HPDE6-E6E7 (cell line): ENCODE results near the gene AHRR.
"Not testable (repeated sequence)": the region's sequence is repeated elsewhere in the genome, so short reads cannot be mapped to it uniquely, and the experiment has no call there.

Experiments used
- DNase-seq: peaks from one replicate; pipeline ENCODE4 v3.0.0; 2011; ENCODE audit warnings: missing footprints; ENCODE audit errors: extremely low spot score

Gene AHRR

GRCh38 chr5:459562-460272 is 138.2 kb downstream of the AHRR start:
- DNase-seq, result no peak

- DNase-seq, result no peak
Observed at GRCh38 chr5:460273-460625, 138.7 kb downstream of the AHRR start.

DNA sequence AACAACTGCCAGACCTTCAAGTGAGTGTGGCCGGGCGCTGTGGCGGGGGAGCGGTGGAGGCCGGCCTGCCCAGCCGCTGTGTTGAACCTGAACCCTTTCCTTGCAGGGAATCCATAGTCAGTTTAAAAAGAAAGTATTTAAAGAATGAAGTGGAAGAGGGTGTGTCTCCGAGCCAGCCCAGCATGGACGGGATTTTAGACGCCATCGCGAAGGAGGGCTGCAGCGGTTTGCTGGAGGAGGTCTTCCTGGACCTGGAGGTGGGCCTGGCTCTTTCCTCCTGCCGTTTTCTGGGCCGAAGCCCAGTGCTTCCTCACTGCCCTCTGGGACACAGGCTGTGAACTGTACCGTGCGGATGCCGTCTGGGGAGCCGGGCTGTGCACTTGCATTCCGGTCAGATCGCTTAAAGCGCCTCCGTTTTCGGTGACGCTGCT is 140.6 kb downstream of the AHRR start:
- DNase-seq, result no peak

- no peak for DNase-seq
Observed at GRCh38 chr5:463301-463700, 141.8 kb downstream of the AHRR start.

- no peak for DNase-seq
Observed at GRCh38 chr5:463952-464351, 142.4 kb downstream of the AHRR start.

GRCh38 chr5:464446-464842 is 142.9 kb downstream of the AHRR start:
- DNase-seq, result no peak

GRCh38 chr5:464843-465590 is 143.5 kb downstream of the AHRR start:
- no peak for DNase-seq

DNA sequence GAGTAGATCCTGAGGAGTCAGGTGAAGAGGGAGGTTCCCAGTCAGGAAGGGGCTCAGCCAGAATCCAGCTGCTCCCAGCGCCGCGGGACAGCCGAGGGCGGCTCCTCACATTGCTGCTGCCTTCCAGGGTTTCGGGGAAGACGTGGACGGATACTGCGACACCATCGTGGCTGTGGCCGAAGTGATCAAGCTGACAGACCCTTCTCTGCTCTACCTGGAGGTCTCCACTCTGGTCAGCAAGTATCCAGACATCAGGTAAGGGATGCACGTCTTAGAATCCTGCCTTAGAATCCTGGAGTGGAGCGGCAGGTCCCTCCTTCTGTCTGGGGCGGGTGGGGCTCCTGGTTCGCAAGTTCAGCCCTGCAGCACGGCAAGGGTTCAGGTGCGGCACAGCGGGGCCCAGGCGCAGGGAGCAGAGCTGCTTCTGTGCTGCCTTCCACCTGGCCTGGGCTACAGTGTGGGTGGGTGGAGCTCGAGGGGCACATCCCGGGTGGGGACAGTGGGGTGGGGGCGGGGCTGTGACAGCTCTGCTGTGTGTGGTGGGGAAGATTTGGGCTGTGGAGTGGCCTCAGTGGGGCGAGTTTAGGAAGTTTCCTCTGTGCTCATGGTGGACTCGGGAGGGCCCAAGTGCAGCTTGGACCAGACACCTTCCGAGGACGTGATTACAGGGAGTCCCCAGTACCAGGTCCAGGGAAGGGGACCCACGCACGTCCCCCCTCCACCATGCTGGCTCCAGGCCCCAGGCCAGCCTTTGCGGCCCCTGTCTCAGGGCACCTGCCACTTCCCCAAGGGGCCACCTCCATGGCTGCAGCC is 144.3 kb downstream of the AHRR start:
- DNase-seq, result no peak

DNA sequence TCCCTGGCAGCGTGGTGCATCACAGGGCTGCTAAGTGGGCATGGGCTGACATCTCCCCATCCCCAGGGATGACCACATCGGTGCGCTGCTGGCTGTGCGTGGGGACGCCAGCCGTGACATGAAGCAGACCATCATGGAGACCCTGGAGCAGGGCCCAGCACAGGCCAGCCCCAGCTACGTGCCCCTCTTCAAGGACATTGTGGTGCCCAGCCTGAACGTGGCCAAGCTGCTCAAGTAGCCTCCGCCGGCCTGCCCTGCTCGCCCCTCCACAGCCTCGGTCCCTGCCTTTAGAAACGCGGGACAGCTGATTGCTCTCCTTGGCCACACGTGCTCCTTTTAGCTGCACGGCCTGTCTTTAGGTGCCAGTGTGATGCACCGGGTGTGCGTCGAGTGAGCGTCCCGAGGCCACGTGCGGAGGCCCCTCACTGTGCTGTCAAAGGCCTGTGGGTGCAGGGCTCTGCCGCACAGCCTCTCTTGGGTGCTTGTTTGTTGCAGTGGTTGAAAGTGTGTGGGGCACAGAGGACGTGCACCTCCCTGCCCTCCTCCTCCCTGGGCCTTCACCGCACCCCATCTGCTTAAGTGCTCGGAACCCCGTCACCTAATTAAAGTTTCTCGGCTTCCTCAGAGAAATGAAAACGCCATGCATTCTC is 145.3 kb downstream of the AHRR start:
- DNase-seq, result no peak

- DNase-seq, result no peak
Observed at GRCh38 chr5:468401-468800, 146.9 kb downstream of the AHRR start.

GRCh38 chr5:469752-470483 is 148.4 kb downstream of the AHRR start:
- DNase-seq, result no peak

DNA sequence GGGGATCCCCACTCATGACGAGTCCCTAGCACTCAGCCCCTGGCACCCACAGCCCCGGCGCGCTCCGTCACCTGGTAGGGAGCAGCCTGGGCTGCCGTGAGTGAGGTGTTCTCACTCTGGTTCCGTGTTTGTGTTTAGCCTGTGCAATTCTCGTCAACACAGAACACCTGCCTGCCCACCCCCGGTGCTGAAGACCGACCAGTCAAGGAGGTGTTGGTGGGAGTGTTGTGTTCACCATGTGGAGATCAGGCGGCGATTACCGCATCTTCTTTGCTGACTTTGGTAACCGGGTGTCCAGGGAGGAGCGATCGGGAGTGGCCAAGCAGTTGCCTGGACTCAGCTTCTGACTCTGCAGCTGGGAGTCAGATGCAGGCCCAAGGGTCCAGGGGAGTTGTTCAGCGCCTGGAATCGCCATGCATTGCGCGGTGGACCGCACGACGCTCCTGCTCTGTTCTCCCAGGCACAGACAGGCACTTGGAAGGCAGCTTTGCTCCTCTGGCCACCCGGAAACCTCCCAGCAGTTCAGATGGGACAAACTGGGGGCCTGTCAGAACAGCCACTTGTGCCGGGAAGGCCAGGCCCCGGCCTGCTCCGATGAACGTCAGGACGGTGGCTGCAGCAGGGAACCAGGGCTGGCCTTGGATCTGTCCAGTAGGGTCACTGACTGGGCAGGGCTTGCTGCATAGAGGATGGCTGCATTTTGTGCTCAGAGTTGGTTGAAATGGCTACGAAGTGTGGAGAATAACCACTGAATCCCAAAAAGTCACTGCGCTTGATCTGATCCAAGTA is 149.6 kb downstream of the AHRR start:
- DNase-seq, result no peak

DNA sequence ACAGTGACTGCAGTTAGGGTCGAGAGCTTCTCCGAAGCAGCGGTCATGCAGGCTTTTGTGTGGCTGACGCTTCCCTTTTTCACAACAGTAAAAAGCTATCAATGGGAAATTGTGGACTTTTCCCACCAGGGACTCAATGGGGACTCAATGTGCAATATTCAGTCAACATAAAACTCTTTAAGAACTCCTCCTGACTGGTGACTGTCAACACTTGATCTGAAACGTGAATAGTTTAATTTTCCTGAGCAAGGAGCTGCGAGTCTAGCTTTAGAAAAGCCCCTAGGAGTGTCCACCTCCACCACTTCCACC is 150.2 kb downstream of the AHRR start:
- DNase-seq, result no peak

DNA sequence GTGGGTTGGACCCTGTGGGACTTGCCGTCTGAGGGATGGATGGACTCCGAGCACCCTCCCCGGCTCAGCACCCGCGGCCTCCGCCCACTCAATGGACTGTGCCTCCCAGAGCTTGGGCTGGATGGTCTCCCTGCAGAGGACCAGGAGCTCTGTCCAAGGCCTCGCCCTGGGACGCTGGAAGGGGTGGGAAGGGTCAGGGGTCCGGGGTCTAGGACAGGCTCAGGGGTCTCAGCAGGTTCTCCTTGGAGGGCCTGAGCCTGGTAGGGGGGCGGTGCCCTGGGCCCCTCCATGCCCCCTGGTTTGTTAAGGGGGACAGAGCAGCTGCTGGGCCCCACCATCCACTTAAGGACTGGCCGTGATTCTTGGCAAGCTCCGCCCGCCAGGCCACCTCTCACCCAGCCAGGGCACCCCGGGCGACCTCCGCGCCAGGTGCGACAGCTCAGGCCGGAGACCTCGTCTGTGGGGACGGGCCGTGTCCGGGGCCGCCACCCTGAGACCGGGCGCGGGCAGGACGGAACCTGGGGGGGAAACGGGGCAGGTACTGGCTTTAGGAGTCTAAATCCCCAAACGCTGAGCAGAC is 150.7 kb downstream of the AHRR start:
- no peak for DNase-seq

DNA sequence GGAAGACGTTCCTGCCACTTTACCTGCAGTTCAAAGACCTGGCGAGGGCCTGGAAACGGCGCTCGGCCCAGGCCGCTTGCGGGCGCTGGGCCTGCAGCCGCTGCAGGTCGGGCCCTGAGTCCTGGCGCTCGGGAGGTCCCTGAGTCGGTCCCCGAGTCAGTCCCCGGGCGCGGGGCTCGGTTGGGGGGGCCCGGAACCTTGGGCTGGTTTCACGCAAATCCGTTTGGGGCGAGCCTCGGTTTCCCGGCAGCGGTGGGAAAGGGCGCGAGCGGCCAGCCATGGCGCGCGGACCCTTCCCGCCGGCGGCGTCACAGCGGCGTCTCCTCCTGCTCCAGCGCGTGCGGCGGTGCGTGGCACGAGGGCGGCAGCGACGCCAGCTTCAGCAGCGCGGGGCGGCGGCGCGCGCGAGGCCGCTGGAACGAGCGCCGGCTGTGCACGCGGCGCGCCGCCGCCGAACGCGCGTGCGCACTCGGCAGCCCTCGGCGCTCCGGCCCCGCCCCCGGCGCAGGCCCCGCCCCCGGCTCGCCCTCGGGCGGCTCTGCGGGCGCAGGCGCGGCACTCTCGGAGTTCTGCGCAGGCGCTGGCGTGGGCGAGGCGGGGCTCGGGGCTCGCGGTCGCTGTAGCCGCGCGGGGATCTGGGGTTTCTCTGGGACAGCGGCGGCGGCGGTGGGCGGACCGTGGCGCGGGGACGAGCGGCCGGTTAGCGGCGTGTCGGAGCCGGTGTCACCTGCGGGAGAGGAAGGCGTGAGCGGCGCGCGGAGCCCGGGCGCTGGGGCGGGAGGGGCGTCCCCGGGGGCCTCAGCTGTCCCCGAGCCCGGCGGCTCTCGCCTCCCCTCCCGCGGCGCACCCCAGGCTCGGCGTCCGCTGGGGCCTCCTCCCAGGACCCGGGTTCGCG is 151.4 kb downstream of the AHRR start:
- DNase-seq, result peak; percentile 86

DNA sequence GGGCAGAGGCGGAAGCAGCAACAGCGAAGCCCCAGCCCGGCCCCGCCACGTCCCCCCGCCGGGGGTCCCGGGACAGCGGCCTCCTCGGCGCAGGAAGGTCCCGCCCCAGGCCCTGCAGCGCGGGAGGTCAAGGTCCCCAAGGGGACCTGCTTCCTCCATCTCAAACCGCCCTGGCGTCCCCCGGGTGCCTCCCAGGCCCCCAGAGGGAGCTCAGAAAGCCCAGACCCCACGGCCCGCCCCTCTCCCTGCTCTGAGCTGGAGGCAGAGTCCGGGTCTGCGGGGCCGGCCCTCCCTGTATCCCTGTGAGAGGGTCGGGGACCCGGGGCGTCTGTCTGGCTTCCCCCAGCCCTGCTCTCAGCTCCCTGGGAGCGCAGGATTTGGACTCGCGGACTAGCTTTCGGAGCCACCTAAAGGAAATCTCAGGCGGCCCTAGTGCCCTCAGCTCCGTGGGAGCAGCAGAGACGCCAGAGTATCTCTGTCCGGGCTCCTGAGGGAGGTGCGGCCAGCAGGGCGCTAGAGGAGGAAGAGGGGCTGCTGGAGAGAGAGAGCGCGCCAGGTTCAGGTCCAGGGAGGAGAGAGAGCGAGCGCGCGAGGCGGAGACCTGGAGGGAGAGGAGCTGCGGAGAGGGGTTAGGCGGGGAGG is 152.2 kb downstream of the AHRR start:
- DNase-seq, result peak; percentile 34

DNA sequence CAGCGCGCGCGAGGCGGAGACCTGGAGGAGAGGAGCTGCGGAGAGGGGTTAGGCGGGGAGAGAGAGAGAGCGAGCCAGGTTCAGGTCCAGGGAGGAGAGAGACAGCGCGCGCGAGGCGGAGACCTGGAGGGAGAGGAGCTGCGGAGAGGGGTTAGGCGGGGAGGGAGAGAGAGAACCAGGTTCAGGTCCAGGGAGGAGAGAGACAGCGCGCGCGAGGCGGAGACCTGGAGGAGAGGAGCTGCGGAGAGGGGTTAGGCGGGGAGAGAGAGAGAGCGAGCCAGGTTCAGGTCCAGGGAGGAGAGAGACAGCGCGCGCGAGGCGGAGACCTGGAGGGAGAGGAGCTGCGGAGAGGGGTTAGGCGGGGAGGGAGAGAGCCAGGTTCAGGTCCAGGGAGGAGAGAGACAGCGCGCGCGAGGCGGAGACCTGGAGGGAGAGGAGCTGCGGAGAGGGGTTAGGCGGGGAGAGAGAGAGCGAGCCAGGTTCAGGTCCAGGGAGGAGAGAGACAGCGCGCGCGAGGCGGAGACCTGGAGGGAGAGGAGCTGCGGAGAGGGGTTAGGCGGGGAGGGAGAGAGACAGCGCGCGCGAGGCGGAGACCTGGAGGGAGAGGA is 152.8 kb downstream of the AHRR start:
- DNase-seq, result not testable (repeated sequence)

DNA sequence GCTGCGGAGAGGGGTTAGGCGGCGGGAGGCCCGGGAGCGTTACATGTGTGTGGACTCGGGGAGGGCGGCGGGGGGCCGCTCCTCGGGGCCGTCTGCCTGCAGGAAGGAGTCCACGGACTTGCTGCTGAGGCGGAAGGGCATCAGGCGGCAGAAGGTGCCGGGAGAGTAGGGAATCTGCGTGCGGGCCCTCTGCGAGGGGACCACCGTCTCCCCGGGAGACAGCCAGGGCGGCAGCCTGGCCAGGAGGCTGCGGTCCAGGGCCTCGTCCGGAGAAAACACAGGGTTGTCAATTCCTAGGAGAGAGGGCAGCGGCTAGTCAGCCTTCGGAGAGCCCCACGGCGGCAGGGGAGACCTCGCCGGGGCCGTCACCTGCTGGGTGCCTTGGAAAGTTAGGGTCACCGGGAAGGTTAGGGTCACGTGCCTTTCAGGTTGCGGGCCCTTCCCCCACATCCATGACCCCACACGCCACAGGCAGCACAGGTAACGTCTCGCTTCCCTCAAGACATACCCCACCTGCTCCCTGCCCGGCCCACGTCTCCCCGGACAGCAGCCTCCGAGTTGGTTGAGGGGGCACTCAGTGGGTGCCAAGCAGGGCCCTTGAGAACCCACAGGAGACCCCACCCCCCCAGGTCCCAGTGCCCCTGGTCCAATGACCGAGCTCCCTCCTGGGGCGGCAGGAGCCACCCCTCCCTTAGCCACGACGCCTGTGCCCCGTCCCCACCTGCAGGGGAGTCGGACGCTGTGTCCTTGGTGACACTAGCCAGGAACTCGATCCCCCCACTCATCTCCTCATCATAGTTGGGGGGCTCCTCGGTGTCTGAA is 153.5 kb downstream of the AHRR start:
- DNase-seq, result no peak
